ENCODE measurements around the gene TMEM62. TPM values are rescaled to one million over a fixed set of nuclear protein-coding genes. Genes with fewer than 3 reads are reported as not detected.

The TMEM62 gene
- total and polyA plus RNA-seq, 10 of the 15 experiments (the other 5 are each of a cell fraction or from before 2014, with no cell fraction given) = 7.0 to 26.8 (median 14.9) TPM

DNA sequence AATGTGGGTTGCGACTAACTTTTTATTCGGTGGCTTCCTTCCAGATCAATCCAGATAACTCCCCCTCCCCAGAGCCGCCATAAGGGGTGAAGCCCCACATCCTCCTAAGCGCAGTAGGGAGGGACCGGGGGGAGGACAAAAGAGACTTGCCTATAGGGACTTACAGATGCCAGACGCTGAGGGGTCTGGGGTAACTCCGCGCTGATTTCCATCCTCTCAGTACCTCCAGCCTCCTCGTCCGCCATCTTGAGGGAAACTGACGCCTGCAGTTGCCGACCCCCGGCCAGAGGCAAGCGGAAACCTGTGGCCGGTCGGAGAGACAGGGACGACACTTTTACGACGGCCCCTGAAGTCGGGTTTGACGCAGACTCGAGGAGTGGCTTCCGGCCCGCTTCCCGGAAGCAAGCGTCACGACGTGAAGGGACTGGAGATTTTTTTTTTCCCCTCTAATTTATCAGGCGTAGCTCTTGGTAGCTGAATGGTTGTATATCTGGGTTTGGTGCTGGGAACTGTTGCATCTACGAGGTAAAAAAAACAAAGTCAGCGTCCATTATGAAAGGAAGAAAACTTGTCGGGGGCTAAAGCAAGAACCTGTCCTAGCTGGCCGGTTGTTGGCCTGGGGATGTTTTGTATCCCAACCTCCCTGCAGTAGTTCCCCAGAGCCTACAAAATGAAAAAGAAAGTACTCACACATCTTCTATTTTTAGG lies 27.5 kb upstream of the TMEM62 start, which contains the start of gene UBR1 (continued):
- TF ChIP-seq, protein P1, sequence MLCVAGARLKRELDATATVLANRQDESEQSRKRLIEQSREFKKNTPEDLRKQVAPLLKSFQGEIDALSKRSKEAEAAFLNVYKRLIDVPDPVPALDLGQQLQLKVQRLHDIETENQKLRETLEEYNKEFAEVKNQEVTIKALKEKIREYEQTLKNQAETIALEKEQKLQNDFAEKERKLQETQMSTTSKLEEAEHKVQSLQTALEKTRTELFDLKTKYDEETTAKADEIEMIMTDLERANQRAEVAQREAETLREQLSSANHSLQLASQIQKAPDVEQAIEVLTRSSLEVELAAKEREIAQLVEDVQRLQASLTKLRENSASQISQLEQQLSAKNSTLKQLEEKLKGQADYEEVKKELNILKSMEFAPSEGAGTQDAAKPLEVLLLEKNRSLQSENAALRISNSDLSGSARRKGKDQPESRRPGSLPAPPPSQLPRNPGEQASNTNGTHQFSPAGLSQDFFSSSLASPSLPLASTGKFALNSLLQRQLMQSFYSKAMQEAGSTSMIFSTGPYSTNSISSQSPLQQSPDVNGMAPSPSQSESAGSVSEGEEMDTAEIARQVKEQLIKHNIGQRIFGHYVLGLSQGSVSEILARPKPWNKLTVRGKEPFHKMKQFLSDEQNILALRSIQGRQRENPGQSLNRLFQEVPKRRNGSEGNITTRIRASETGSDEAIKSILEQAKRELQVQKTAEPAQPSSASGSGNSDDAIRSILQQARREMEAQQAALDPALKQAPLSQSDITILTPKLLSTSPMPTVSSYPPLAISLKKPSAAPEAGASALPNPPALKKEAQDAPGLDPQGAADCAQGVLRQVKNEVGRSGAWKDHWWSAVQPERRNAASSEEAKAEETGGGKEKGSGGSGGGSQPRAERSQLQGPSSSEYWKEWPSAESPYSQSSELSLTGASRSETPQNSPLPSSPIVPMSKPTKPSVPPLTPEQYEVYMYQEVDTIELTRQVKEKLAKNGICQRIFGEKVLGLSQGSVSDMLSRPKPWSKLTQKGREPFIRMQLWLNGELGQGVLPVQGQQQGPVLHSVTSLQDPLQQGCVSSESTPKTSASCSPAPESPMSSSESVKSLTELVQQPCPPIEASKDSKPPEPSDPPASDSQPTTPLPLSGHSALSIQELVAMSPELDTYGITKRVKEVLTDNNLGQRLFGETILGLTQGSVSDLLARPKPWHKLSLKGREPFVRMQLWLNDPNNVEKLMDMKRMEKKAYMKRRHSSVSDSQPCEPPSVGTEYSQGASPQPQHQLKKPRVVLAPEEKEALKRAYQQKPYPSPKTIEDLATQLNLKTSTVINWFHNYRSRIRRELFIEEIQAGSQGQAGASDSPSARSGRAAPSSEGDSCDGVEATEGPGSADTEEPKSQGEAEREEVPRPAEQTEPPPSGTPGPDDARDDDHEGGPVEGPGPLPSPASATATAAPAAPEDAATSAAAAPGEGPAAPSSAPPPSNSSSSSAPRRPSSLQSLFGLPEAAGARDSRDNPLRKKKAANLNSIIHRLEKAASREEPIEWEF (IDR thresholded peaks at IDR 0.05; ENCODE audit: insufficient replicate concordance, low read depth, low read length) = no peak
- no peak for TF ChIP-seq HDAC6 (IDR thresholded peaks at IDR 0.05; ENCODE audit: unreplicated experiment)
- TF ChIP-seq, protein P2, sequence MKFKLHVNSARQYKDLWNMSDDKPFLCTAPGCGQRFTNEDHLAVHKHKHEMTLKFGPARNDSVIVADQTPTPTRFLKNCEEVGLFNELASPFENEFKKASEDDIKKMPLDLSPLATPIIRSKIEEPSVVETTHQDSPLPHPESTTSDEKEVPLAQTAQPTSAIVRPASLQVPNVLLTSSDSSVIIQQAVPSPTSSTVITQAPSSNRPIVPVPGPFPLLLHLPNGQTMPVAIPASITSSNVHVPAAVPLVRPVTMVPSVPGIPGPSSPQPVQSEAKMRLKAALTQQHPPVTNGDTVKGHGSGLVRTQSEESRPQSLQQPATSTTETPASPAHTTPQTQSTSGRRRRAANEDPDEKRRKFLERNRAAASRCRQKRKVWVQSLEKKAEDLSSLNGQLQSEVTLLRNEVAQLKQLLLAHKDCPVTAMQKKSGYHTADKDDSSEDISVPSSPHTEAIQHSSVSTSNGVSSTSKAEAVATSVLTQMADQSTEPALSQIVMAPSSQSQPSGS (IDR thresholded peaks at IDR 0.05; ENCODE audit: low read length) = no peak
- TF ChIP-seq SMC3 (IDR thresholded peaks at IDR 0.05; ENCODE audit: borderline replicate concordance, low read length) = no peak

Measured in GM12878 (cell line).